ENCODE data around the gene GUCY1A2. TPM values are rescaled to one million over a fixed set of nuclear protein-coding genes. Genes with fewer than 3 reads are reported as not detected.

The GUCY1A2 gene
- total and polyA plus RNA-seq, 2 donors (not counting 1 experiment from before 2014, with no cell fraction given) = not detected

GRCh38 chr11:106969644-106970355 lies 48.5 kb downstream of the GUCY1A2 start:
- H2AFZ ChIP-seq (ENCODE audit: insufficient read depth, low read depth, low read length, poor library complexity, severe bottlenecking) = no peak overlapping the region
- DNase-seq = no peak
- no peaks in the 10 kb centered on the region for H3K4me1 ChIP-seq (ENCODE audit: control insufficient read depth in 2 of 2, insufficient read depth in 2 of 2, low read length in 2 of 2)
- intact Hi-C loops (cut with micrococcal nuclease) = no loop called here
- no peak overlapping the region for H3K9ac ChIP-seq (ENCODE audit: low read length)
- H3K4me3 ChIP-seq (ENCODE audit: control extremely low read depth in 1 of 5, extremely low read depth in 1 of 5, insufficient read depth in 1 of 5, low read depth in 2 of 5, low read length in 4 of 5) = no peak overlapping the region
- ATAC-seq (ENCODE audit: low read depth) = no peak
- no peaks in the 10 kb centered on the region for H3K79me2 ChIP-seq (ENCODE audit: control insufficient read depth, insufficient read depth, low read length)
- no peak overlapping the region for H3K27ac Mint-ChIP-seq
- no peaks in the 10 kb centered on the region for H4K20me1 ChIP-seq (ENCODE audit: control insufficient read depth, insufficient read depth, low read length, poor library complexity, severe bottlenecking)
- H3K4me3 Mint-ChIP-seq = no peak overlapping the region
- no peak overlapping the region for H3K27ac ChIP-seq (ENCODE audit: low read length in 2 of 2)
- ChIA-PET POLR2A (no interaction called here), CTCF (no interaction called here)
- H3K27me3 Mint-ChIP-seq = no peaks in the 10 kb centered on the region
- H3K27me3 ChIP-seq (replicated peaks in 1 of 4; ENCODE audit: control extremely low read depth in 1 of 4, control insufficient read depth in 3 of 4, insufficient read depth in 4 of 4, low read length in 3 of 4) = no peaks in the 10 kb centered on the region
- H3K4me2 ChIP-seq (replicated peaks; ENCODE audit: low read depth, low read length, poor library complexity, severe bottlenecking) = no peak overlapping the region
- H3K36me3 ChIP-seq (replicated peaks in 1 of 2; ENCODE audit: control extremely low read depth in 1 of 2, control insufficient read depth in 1 of 2, extremely low read depth in 1 of 2, insufficient read depth in 2 of 2, low read length in 1 of 2) = no peaks in the 10 kb centered on the region
- no peaks in the 10 kb centered on the region for H3K4me1 Mint-ChIP-seq
- H3K9me3 Mint-ChIP-seq (ENCODE audit: insufficient read depth) = no peaks in the 10 kb centered on the region
- no peaks in the 10 kb centered on the region for H3K9me3 ChIP-seq (ENCODE audit: control extremely low read depth in 1 of 3, control insufficient read depth in 2 of 3, insufficient read depth in 1 of 3, low read length in 2 of 3)
- no CpG with 5 or more reads among the region's 1 CpG for WGBS (ENCODE audit: insufficient coverage)
- TF ChIP-seq, protein P1, sequence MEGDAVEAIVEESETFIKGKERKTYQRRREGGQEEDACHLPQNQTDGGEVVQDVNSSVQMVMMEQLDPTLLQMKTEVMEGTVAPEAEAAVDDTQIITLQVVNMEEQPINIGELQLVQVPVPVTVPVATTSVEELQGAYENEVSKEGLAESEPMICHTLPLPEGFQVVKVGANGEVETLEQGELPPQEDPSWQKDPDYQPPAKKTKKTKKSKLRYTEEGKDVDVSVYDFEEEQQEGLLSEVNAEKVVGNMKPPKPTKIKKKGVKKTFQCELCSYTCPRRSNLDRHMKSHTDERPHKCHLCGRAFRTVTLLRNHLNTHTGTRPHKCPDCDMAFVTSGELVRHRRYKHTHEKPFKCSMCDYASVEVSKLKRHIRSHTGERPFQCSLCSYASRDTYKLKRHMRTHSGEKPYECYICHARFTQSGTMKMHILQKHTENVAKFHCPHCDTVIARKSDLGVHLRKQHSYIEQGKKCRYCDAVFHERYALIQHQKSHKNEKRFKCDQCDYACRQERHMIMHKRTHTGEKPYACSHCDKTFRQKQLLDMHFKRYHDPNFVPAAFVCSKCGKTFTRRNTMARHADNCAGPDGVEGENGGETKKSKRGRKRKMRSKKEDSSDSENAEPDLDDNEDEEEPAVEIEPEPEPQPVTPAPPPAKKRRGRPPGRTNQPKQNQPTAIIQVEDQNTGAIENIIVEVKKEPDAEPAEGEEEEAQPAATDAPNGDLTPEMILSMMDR (IDR thresholded peaks at IDR 0.05) = no peak

DNA sequence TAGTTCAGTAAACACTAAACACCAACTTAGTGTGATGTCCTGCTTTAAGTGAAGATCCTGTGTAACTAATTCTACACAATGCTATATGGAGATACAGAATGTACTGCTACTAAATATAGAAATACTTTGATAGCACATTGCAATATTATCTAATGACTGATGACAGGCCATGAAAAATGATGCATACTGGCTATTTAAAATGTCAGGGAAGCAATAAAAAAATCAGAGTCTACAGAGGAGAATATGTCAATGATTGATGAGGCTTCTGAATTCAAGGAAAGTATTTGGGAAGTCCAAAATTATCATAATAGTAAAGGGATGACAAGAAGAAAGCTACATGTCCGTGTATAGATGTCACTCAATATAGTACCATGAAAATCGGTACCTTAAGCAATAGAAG lies 55.3 kb downstream of the GUCY1A2 start:
- Histone ChIP-seq H3K4me1 (ENCODE audit: control insufficient read depth in 2 of 2, insufficient read depth in 2 of 2, low read length in 2 of 2) (no peaks in the 10 kb centered on the region), H3K4me3 (ENCODE audit: control extremely low read depth in 1 of 5, extremely low read depth in 1 of 5, insufficient read depth in 1 of 5, low read depth in 2 of 5, low read length in 4 of 5) (no peak overlapping the region), H2AFZ (ENCODE audit: insufficient read depth, low read depth, low read length, poor library complexity, severe bottlenecking) (no peak overlapping the region), H3K79me2 (ENCODE audit: control insufficient read depth, insufficient read depth, low read length) (no peaks in the 10 kb centered on the region), H3K4me2 (replicated peaks; ENCODE audit: low read depth, low read length, poor library complexity, severe bottlenecking) (no peak overlapping the region), H4K20me1 (ENCODE audit: control insufficient read depth, insufficient read depth, low read length, poor library complexity, severe bottlenecking) (no peaks in the 10 kb centered on the region), H3K27me3 (replicated peaks in 1 of 4; ENCODE audit: control extremely low read depth in 1 of 4, control insufficient read depth in 3 of 4, insufficient read depth in 4 of 4, low read length in 3 of 4) (no peaks in the 10 kb centered on the region), H3K36me3 (replicated peaks in 1 of 2; ENCODE audit: control extremely low read depth in 1 of 2, control insufficient read depth in 1 of 2, extremely low read depth in 1 of 2, insufficient read depth in 2 of 2, low read length in 1 of 2) (no peaks in the 10 kb centered on the region), H3K9ac (ENCODE audit: low read length) (no peak overlapping the region), H3K9me3 (ENCODE audit: control extremely low read depth in 1 of 3, control insufficient read depth in 2 of 3, insufficient read depth in 1 of 3, low read length in 2 of 3) (no peaks in the 10 kb centered on the region), H3K27ac (ENCODE audit: low read length in 2 of 2) (no peak overlapping the region)
- TF ChIP-seq, protein P1 (IDR thresholded peaks at IDR 0.05) = no peak
- TF ChIP-seq EZH2 (IDR thresholded peaks at IDR 0.05; ENCODE audit: borderline replicate concordance, insufficient read depth, low read depth, low read length, poor library complexity, severe bottlenecking) = no peak
- H3K27me3 Mint-ChIP-seq = no peaks in the 10 kb centered on the region
- H3K4me3 Mint-ChIP-seq = no peak overlapping the region
- H3K9me3 Mint-ChIP-seq (ENCODE audit: insufficient read depth) = no peaks in the 10 kb centered on the region
- ChIA-PET CTCF (no interaction called here), POLR2A (no interaction called here)
- H3K27ac Mint-ChIP-seq = no peak overlapping the region
- WGBS (ENCODE audit: insufficient coverage) = no CpG with 5 or more reads among the region's 2 CpGs
- intact Hi-C loops (cut with micrococcal nuclease) = no loop called here
- DNase-seq = no peak
- no peaks in the 10 kb centered on the region for H3K4me1 Mint-ChIP-seq
- no peak for ATAC-seq (ENCODE audit: low read depth)

Data from B cell (primary cell).